Ovary (tissue), 9 donors: Measurements from ENCODE around the gene CDC14B. TPM values are rescaled to one million over a fixed set of nuclear protein-coding genes. Genes with fewer than 3 reads are reported as not detected.

Experiments used
- DNase-seq, 5 donors: peaks; one replicate each; pipeline ENCODE4 v3.0.0-alpha.2; 2019 to 2020
- H3K27ac ChIP-seq, 2 donors: fragments of 200-600 bp; one replicate each; pipeline versions ENCODE4 v1.5.1 to v1.8.0; 2019 to 2022
- H3K27me3 ChIP-seq: fragments of 200-600 bp; one replicate; pipeline ENCODE4 v1.8.0; 2022
- H3K36me3 ChIP-seq: fragments of 200-600 bp; sonication (generic); one replicate; pipeline ENCODE4 v1.5.1; 2019
- H3K4me1 ChIP-seq: one replicate; pipeline ENCODE4 v1.8.1; 2013; ENCODE audit warnings: mild to moderate bottlenecking, moderate library complexity; ENCODE audit not compliant: insufficient read depth
- H3K4me3 ChIP-seq: fragments of 200-600 bp; sonication (generic); one replicate; pipeline ENCODE4 v1.5.1; 2017
- H3K9me3 ChIP-seq, 2 donors: fragments of 200-600 bp in 1 of 2; sonication (generic) in 1 of 2; one replicate each; pipeline versions ENCODE4 v1.5.1 to v1.8.1; 2013 to 2019; ENCODE audit warnings: mild to moderate bottlenecking in 1 of 2, moderate library complexity in 1 of 2
- CTCF ChIP-seq, 3 donors: fragments of 450-650 bp in 2 of 3; fragments of 200-600 bp in 1 of 3; IDR thresholded peaks; one replicate each; pipeline versions ENCODE4 v1.5.1 to v1.8.0; 2016 to 2022; ENCODE audit warnings: antibody characterized with exemption in 3 of 3, mild to moderate bottlenecking in 1 of 3
- EP300 ChIP-seq: sonication (generic); formaldehyde crosslinking; IDR thresholded peaks from one replicate; pipeline ENCODE4 v1.6.1; 2017; ENCODE audit warnings: antibody characterized with exemption
- POLR2A ChIP-seq: fragments of 450-650 bp; IDR thresholded peaks from one replicate; pipeline ENCODE4 v1.6.1; 2017; ENCODE audit warnings: antibody characterized with exemption, mild to moderate bottlenecking, moderate library complexity
- WGBS, 3 donors: extraction: QIAGEN DNeasy Blood & Tissue Kit in 1 of 3; methylation state at CpG; one replicate each; pipeline versions ENCODE4 v1.1.5 to v1.1.7; 2013 to 2017; 5-methylcytosine and 5-hydroxymethylcytosine counted together
- intact Hi-C, 4 donors: fragments of 100-400 bp; cut with DNase I; formaldehyde crosslinking; loops; one replicate each; pipeline versions ENCODE4 v1.11.0 to v1.15.1; 2022 to 2023
- polyA plus RNA-seq, 2 donors: library from polyadenylated mRNA; stranded (reverse); fragments of 200-250 nt in 1 of 2; fragments of 350-450 nt in 1 of 2; fragmentation: Illumina TruSeq in 1 of 2; extraction: RNeasy Lipid Tissue Mini Kit (QIAGEN cat#74804) in 1 of 2; gene quantifications; one replicate each; pipeline ENCODE4 v1.2.3, GENCODE V29; 2013 to 2014
- total RNA-seq, 7 donors: library from RNA; depleted of rRNA in 2 of 7; stranded (reverse); fragments of >200 nt in 2 of 7; fragmentation: NEBNext Ultra II Directional in 3 of 7; extraction: Animal tissue kit (Norgen Biotek cat#: 25700) in 3 of 7; gene quantifications; one replicate each; pipeline versions ENCODE4 v1.1.0 to v1.2.4, GENCODE V29; 2016 to 2023
- donor health status: DM: no; HTN: no; CAD: no; lungs with moderate emphysema.
- donor health status: DM: no; HTN: no; CAD: no.
- donor health status: Bipolar disorder and iron deficiency.
- donor health status: DM: yes; HTN: yes; CAD: no.
- donor health status: DM: no; HTN: no; CAD: no.
- donor health status: DM: yes; HTN: yes; CAD: no.

The CDC14B gene
- total and polyA plus RNA-seq, 9 donors = 5.9 to 15.3 (median 11.4) TPM

GRCh38 chr9:96556701-96557461, 62.8 kb downstream of the CDC14B start:
- Histone ChIP-seq H3K36me3 (no peaks in the 10 kb centered on the region), H3K27me3 (no peaks in the 10 kb centered on the region), H3K27ac (no peak overlapping the region), H3K4me1 (no peaks in the 10 kb centered on the region), H3K9me3 (no peaks in the 10 kb centered on the region), H3K4me3 (no peak overlapping the region)
- 81 to 84% (median 83%) methylated on average over 15 of the region's 15 CpGs for WGBS, 3 donors
- no peak for TF ChIP-seq CTCF (IDR thresholded peaks at IDR 0.05)
- no peak for TF ChIP-seq EP300
- TF ChIP-seq POLR2A = no peak
- intact Hi-C loops = no loop called here
- DNase-seq = no peak

DNA sequence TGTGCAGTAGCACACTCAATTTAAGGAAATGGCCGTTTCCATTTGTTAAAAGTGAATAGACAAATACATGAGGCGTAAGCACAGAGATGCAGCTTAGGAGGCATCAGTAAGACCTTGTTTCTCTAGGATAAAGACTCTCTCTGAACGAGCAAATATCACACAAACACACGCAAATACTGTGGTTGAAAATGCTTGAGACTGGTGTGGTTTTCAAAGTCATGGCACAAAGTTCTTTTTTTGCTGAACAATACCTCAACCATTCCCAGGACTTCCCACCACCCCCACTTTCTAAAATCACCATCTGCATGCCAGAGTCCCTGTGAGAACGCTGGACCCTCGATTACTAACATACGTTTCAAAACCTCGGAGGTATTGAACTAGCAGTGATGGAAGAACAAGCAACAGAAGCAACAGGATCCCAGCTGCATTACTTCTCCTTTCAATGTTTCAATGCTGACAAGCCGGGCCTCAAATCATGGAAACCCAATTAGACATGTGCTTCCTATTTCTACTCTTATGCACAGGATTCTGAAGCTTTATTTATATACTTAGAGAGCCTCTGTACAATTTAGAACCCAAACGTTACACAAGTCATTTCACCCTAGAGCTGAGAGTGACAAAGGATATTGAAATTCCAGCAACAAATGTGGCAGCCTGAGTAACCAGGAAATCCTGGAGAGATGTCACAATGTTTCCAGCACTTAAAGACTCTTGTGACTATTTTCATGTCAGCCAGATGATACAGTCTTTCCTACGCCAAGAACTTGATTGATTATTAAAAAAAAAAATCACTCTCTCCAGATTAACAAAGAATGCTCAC, 63.9 kb downstream of the CDC14B start:
- no peaks in the 10 kb centered on the region for H3K4me1 ChIP-seq
- TF ChIP-seq EP300 (no peak), POLR2A (no peak), CTCF (IDR thresholded peaks at IDR 0.05) (no peak)
- no peaks in the 10 kb centered on the region for H3K9me3 ChIP-seq
- H3K4me3 ChIP-seq = no peak overlapping the region
- intact Hi-C loops = no loop called here
- 87 to 91% (median 87%) methylated on average over 11 of the region's 11 CpGs for WGBS, 3 donors
- no peak overlapping the region for H3K27ac ChIP-seq
- no peak for DNase-seq
- H3K36me3 ChIP-seq = no peaks in the 10 kb centered on the region
- H3K27me3 ChIP-seq = no peaks in the 10 kb centered on the region

DNA sequence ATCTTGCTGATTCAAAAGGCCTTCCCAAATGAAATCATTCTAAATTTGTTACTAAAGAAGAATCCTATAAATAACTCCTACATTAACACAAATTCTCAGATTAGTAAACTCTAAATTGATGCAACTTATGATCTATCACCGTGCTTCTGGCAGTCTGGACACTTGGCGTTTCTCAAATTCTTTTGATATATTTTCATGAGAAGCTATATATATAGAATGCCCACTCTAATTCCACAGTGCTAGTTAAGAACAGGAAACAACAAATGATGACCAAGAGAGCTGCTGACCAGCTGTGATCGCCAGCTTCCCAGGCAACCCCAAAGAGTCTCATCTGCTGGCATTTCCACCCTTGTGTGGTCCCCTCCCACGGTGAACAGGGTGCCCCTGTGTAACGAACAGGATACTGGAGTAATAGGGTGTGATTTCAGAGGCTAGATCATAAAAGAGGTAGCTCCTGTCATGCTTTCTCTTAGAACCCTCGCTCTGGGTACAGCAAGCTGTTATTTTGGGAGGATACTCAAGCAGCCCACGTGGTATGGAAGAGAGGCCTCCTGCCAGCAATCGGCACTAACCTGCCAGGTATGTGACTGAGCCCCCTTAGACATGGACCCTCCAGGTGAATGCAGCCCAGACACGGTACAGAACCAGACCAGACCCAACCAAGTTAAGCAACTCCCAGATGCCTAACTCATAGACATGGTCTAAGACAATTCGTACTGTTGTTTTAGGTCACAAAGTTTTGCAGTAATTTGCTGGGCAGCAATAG, 64.7 kb downstream of the CDC14B start:
- no peak for TF ChIP-seq EP300
- TF ChIP-seq CTCF (IDR thresholded peaks at IDR 0.05) = no peak
- no peak for TF ChIP-seq POLR2A
- 76 to 87% (median 86%) methylated on average over 10 of the region's 10 CpGs for WGBS, 3 donors
- Histone ChIP-seq H3K27ac (no peak overlapping the region), H3K36me3 (no peaks in the 10 kb centered on the region), H3K9me3 (no peaks in the 10 kb centered on the region), H3K4me3 (no peak overlapping the region), H3K27me3 (no peaks in the 10 kb centered on the region), H3K4me1 (no peaks in the 10 kb centered on the region)
- intact Hi-C loops = no loop called here
- no peak for DNase-seq

DNA sequence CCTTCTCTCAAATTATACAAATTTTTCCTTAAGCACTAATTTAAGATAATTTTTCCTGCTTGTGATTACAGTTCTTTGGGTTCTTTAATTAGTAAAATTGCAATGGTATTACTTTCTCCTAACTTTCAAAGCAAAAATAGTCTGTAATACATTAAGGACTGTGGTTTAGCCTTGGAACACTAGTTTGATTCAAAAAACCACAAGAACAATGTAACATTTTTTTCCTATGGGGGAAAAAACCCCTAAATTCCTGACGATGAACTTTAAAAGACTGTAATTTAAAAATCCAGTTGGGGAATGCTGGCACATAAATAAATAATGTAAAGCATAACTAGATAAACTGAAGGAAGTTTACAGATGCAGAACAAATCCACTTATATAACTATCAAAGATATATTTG, 65.3 kb downstream of the CDC14B start:
- no peak for TF ChIP-seq CTCF (IDR thresholded peaks at IDR 0.05)
- no peak for TF ChIP-seq POLR2A
- no peak for TF ChIP-seq EP300
- 35 to 61% (median 41%) methylated on average over 1 of the region's 1 CpG for WGBS, 3 donors
- Histone ChIP-seq H3K27me3 (no peaks in the 10 kb centered on the region), H3K4me3 (no peak overlapping the region), H3K9me3 (no peaks in the 10 kb centered on the region), H3K36me3 (no peaks in the 10 kb centered on the region), H3K27ac (no peak overlapping the region), H3K4me1 (no peaks in the 10 kb centered on the region)
- no peak for DNase-seq
- intact Hi-C loops = no loop called here
